ENCODE measurements around the gene GNB1.
"Not testable (repeated sequence)": the region's sequence is repeated elsewhere in the genome, so short reads cannot be mapped to it uniquely, and the experiment has no call there.

The GNB1 gene

GRCh38 chr1:1758692-1759455 lies 132.0 kb downstream of the GNB1 start:
- DNase-seq, result peak; percentile 51

- DNase-seq, result no peak
Measured at GRCh38 chr1:1758059-1758621, 132.7 kb downstream of the GNB1 start.

- no peak for DNase-seq
Measured at GRCh38 chr1:1757422-1758058, 133.3 kb downstream of the GNB1 start.

- DNase-seq, result no peak
Measured at GRCh38 chr1:1756661-1757421, 134.0 kb downstream of the GNB1 start.

- no peak for DNase-seq
Measured at GRCh38 chr1:1755852-1756251, 135.0 kb downstream of the GNB1 start.

GRCh38 chr1:1755426-1755825 lies 135.5 kb downstream of the GNB1 start:
- DNase-seq, result no peak

GRCh38 chr1:1754051-1754815 lies 136.7 kb downstream of the GNB1 start:
- no peak for DNase-seq

- no peak for DNase-seq
Measured at GRCh38 chr1:1753607-1754005, 137.3 kb downstream of the GNB1 start.

GRCh38 chr1:1752636-1753606 lies 138.0 kb downstream of the GNB1 start:
- DNase-seq, result no peak

- DNase-seq, result no peak
Measured at GRCh38 chr1:1752190-1752589, 138.7 kb downstream of the GNB1 start.

GRCh38 chr1:1749941-1750340 lies 140.9 kb downstream of the GNB1 start:
- DNase-seq, result not testable (repeated sequence)

- DNase-seq, result no peak
Measured at GRCh38 chr1:1748686-1749321, 142.1 kb downstream of the GNB1 start.

- DNase-seq, result not testable (repeated sequence)
Measured at GRCh38 chr1:1746566-1746909, 144.3 kb downstream of the GNB1 start.

- DNase-seq, result peak; percentile 65
Measured at GRCh38 chr1:1745651-1746565, 145.0 kb downstream of the GNB1 start.

GRCh38 chr1:1742529-1742928 lies 148.4 kb downstream of the GNB1 start:
- DNase-seq, result not testable (repeated sequence)

- not testable (repeated sequence) for DNase-seq
Measured at GRCh38 chr1:1741013-1741412, 149.9 kb downstream of the GNB1 start.

- not testable (repeated sequence) for DNase-seq
Measured at GRCh38 chr1:1738799-1739337, 152.0 kb downstream of the GNB1 start.

GRCh38 chr1:1737675-1738590 lies 153.0 kb downstream of the GNB1 start:
- DNase-seq, result not testable (repeated sequence)

Measured in hematopoietic multipotent progenitor cell treated with erythropoietin and hydrocortisone succinate and interleukin-3 and kit ligand, for 6 days (in vitro differentiated cells).